K562 (cell line): Measurements from ENCODE around the gene SNAI1. TPM values are rescaled to one million over a fixed set of nuclear protein-coding genes. Genes with fewer than 3 reads are reported as not detected.

Experiments
- ATAC-seq: fragments of 200-7000 bp; cut with Tn5 transposase; 3 replicates; pipeline ENCODE4 v1.9.1; 2020; ENCODE audit warnings: moderate library complexity
- BruUV-seq: library from RNA; stranded (reverse); fragments of 400-500 nt; replicated peaks from 2 replicates; lab custom pipeline; 2021; lab: Mats Ljungman, UMichigan
- CTCF ChIA-PET: fragments of 300-600 bp; formaldehyde crosslinking; extraction: SDS; loops from one replicate; lab custom pipeline; 2021; ENCODE audit warnings: low intra/inter-chr PET ratio; lab: Yijun Ruan, JAX
- POLR2A ChIA-PET: fragments of 300-600, 350-650 bp; sonication (Branson Sonifier 250); formaldehyde crosslinking; extraction: SDS; loops from one replicate; lab custom pipeline; 2021; ENCODE audit warnings: antibody characterized with exemption, inconsistent platforms; lab: Yijun Ruan, JAX
- DNase-seq, 4 experiments: peaks; one replicate each; pipeline versions ENCODE4 v3.0.0 to v3.0.0-alpha.2; 2011 to 2018; ENCODE audit warnings: low spot score in 3 of 4, mixed read lengths in 3 of 4; ENCODE audit errors: extremely low read depth in 1 of 4
- FAIRE-seq: peaks from 2 replicates; lab custom pipeline; 2011; peaks lifted over from hg19 to GRCh38; lab: Jason Lieb, UNC
- H2AFZ ChIP-seq: 2 replicates; pipeline ENCODE4 v1.6.0; 2011; ENCODE audit warnings: low read depth, low read length, control low read depth, inconsistent platforms
- H3K27ac ChIP-seq: fragments of 200-600 bp; 3 replicates; pipeline ENCODE4 v1.8.0; 2011; ENCODE audit warnings: low read depth, mild to moderate bottlenecking, control low read depth, inconsistent platforms, low read length, moderate library complexity, mixed read lengths; ENCODE audit errors: extremely low read depth
- H3K27me3 ChIP-seq, 2 experiments: fragments of 300-600 bp in 1 of 2; 2 replicates in 1 of 2; 3 replicates in 1 of 2; pipeline versions ENCODE4 v1.6.0 to v1.8.0; 2011; ENCODE audit warnings: inconsistent platforms in 2 of 2, low read length in 2 of 2, mild to moderate bottlenecking in 1 of 2, mixed read lengths in 1 of 2, moderate library complexity in 1 of 2; ENCODE audit not compliant: control insufficient read depth in 2 of 2, insufficient read depth in 2 of 2
- H3K36me3 ChIP-seq: fragments of 300-600 bp; 3 replicates; pipeline ENCODE4 v1.8.0; 2011; ENCODE audit warnings: mild to moderate bottlenecking, low read length, inconsistent platforms; ENCODE audit not compliant: control insufficient read depth, insufficient read depth
- H3K4me1 ChIP-seq, 2 experiments: fragments of 200-600 bp in 1 of 2; replicated peaks in 1 of 2; 2 replicates in 1 of 2; 3 replicates in 1 of 2; pipeline versions ENCODE4 v1.5.1 to v1.8.0; 2011; ENCODE audit warnings: inconsistent platforms in 2 of 2, low read length in 2 of 2, mild to moderate bottlenecking in 1 of 2, mixed read lengths in 1 of 2, moderate library complexity in 1 of 2; ENCODE audit not compliant: control insufficient read depth in 2 of 2, insufficient read depth in 2 of 2
- H3K4me2 ChIP-seq: 2 replicates; pipeline ENCODE4 v1.6.1; 2011; ENCODE audit warnings: low read length, control low read depth, inconsistent platforms, mixed read lengths; ENCODE audit not compliant: insufficient read depth
- H3K4me3 ChIP-seq: fragments of 200-600 bp; sonication (generic), shearing (Covaris generic); 2 replicates; pipeline ENCODE4 v1.5.1; 2016; ENCODE audit warnings: control low read depth, inconsistent platforms
- H3K79me2 ChIP-seq: fragments of 200-600 bp; 3 replicates; pipeline ENCODE4 v1.8.0; 2011; ENCODE audit warnings: low read length, inconsistent platforms; ENCODE audit not compliant: control insufficient read depth, insufficient read depth
- H3K9ac ChIP-seq, 2 experiments: 2 replicates each; pipeline versions ENCODE4 v1.6.0 to v1.6.1; 2011; ENCODE audit warnings: low read depth in 2 of 2, low read length in 2 of 2, control low read depth in 1 of 2, inconsistent platforms in 1 of 2, mild to moderate bottlenecking in 1 of 2, mixed read lengths in 1 of 2; ENCODE audit not compliant: insufficient read depth in 1 of 2
- H3K9me1 ChIP-seq: one replicate; pipeline ENCODE4 v1.6.0; 2011; ENCODE audit warnings: inconsistent platforms, mild to moderate bottlenecking, low read length, moderate library complexity; ENCODE audit not compliant: control insufficient read depth, insufficient read depth
- H3K9me3 ChIP-seq: replicated peaks from 2 replicates; pipeline ENCODE4 v1.5.1; 2011; ENCODE audit warnings: low read depth, low read length, inconsistent platforms; ENCODE audit not compliant: control insufficient read depth, insufficient read depth
- H4K20me1 ChIP-seq: replicated peaks from 2 replicates; pipeline ENCODE4 v1.6.1; 2011; ENCODE audit warnings: low read length, inconsistent platforms, mixed read lengths; ENCODE audit not compliant: control insufficient read depth, insufficient read depth
- MYBL2 ChIP-seq, 2 experiments: fragments of 450-650 bp in 1 of 2; sonication (generic) in 1 of 2; formaldehyde crosslinking in 1 of 2; IDR thresholded peaks; 2 replicates each; pipeline versions ENCODE4 v1.6.1 to v1.8.1; 2017 to 2022; ENCODE audit warnings: borderline replicate concordance in 1 of 2, inconsistent platforms in 1 of 2, low read depth in 1 of 2, mild to moderate bottlenecking in 1 of 2, missing genetic modification reagents in 1 of 2, moderate library complexity in 1 of 2
- PHTF2 ChIP-seq: fragments of 250-450 bp; sonication (Bioruptor Pico); IDR thresholded peaks from 2 replicates; pipeline ENCODE4 v1.5.0; 2021; ENCODE audit warnings: mild to moderate bottlenecking
- SMARCB1 ChIP-seq: IDR thresholded peaks from 2 replicates; pipeline ENCODE4 v1.6.1; 2011; ENCODE audit warnings: improper control_type of control experiment, low read depth; ENCODE audit not compliant: insufficient read length
- ZNF184 ChIP-seq: sonication (generic); formaldehyde crosslinking; IDR thresholded peaks from 2 replicates; pipeline ENCODE4 v1.5.0; 2020; ENCODE audit warnings: missing genetic modification reagents
- ZNF384 ChIP-seq: IDR thresholded peaks from 2 replicates; pipeline ENCODE4 v1.6.1; 2012; ENCODE audit warnings: low read depth, low read length, improper control_type of control experiment
- WGBS: fragments of 100-300 bp; shearing (Covaris generic); methylation state at CpG from one replicate; pipeline ENCODE4 v1.1.6; 2016; ENCODE audit warnings: low coverage, mixed read lengths; ENCODE audit not compliant: insufficient coverage; ENCODE audit errors: missing lambda C conversion rate; 5-methylcytosine and 5-hydroxymethylcytosine counted together
- in situ Hi-C: fragments of 300-500 bp; cut with MboI; formaldehyde crosslinking; loops from 4 replicates; pipeline ENCODE4 v1.15.0; 2018; ENCODE audit warnings: inconsistent platforms, mixed read lengths
- intact Hi-C: fragments of 100-400 bp; cut with micrococcal nuclease; formaldehyde crosslinking; loops from 2 replicates; pipeline ENCODE4 v1.14.2; 2022
- polyA plus RNA-seq, 8 experiments: library from polyadenylated mRNA; depleted of rRNA in 4 of 8; stranded (reverse) in 5 of 8; unstranded in 3 of 8; fragments of >200 nt; fragmentation: Nextera tagmentation in 2 of 8; fragmentation: Illumina TruSeq in 1 of 8; extraction: Ambion mirVana in 2 of 8; extraction: Trizol in 1 of 8; gene quantifications; 2 replicates each; pipeline versions ENCODE4 v1.2.1 to v1.2.3, GENCODE V29; 2011 to 2014; ENCODE audit warnings: inconsistent platforms in 1 of 8, missing spikeins in 1 of 8
- total RNA-seq, 7 experiments: library from RNA; depleted of rRNA in 6 of 7; stranded (reverse); fragments of >200 nt in 6 of 7; fragmentation: Illumina TruSeq in 2 of 7; extraction: Trizol in 2 of 7; gene quantifications; 2 replicates each; pipeline versions ENCODE4 v1.2.1 to v1.2.3, GENCODE V29; 2011 to 2021; ENCODE audit warnings: low replicate concordance in 1 of 7
- TF ChIP-seq, protein P1 (sequence below): fragments of 450-650 bp; IDR thresholded peaks from 2 replicates; pipeline ENCODE4 v1.6.1; 2017; ENCODE audit warnings: mild to moderate bottlenecking, moderate library complexity

SNAI1 gene
- total and polyA plus RNA-seq, 9 of the 15 experiments (the other 6 are each of a cell fraction or from before 2014, with no cell fraction given): 0.32 to 11.6 (median 2.0) TPM

DNA sequence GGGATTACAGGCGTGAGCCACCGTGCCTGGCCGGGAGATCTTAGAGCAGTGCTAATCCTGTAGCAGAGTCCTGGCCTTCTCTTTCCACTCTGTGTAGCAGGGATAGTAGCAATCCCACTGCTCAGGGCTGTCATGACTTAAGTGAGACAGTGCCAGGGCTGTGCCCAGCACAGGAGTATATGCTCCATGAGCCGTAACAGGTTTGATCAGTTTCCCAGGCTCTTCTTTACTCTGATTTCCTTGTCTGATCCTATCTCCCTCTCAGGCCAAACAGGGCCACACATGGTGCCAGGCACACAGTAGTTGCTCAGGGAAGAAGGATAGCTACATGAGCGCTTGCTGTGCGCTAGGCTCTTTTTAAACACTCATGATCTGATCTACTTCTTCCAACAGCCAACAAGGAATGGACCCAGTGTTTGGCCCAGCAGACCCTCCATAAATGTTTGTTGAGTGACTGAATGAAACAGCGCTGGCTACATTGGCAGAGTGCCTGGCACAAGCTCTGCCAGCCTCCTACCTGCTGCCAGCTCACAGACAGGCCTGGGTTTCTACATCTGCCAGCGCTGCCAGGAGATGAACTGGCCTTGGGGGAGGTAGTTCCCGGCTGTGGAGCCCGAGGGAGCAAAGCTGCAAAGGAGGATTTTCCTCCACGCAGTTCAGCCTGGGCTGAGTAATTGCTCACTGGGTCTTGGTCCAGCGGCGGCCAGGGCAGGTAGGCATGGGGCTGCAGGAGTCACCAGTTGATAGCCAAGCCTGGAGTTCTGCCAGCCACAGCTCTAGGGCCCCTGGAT is 36.9 kb downstream of the SNAI1 start:
- in situ Hi-C loops: no loop called here
- Histone ChIP-seq H3K4me3 (no peak overlapping the region), H3K9me3 (no peaks in the 10 kb centered on the region), H4K20me1 (no peaks in the 10 kb centered on the region), H3K27me3 (no peaks in the 10 kb centered on the region), H3K9me1 (no peaks in the 10 kb centered on the region), H3K79me2 (no peaks in the 10 kb centered on the region; the same call in 2 of the 3 replicates), H3K9ac (peak overlapping the region in 1 of 2 experiments; percentile 4; a peak in 2 of 4 replicates), H3K36me3 (no peaks in the 10 kb centered on the region), H3K4me1 (peaks cover 14 to 17% of the 10 kb centered on the region in 2 experiments; a peak in 4 of 5 replicates), H3K27ac (no peak overlapping the region), H2AFZ (no peak overlapping the region), H3K4me2 (no peak overlapping the region)
- intact Hi-C loops: no loop called here
- 65% methylated on average over 13 of the region's 13 CpGs for WGBS
- ChIA-PET CTCF (no interaction called here), POLR2A (interaction anchor here (0.5 to 1.5 kb wide), 5 partner anchors 9 to 327 kb away, joined by 3 to 9 read pairs (median 3); no protein-coding TSS in a partner anchor)
- BruUV-seq: no TSS peak
- DNase-seq: no peak
- no peak for ATAC-seq
- TF ChIP-seq, protein P1, sequence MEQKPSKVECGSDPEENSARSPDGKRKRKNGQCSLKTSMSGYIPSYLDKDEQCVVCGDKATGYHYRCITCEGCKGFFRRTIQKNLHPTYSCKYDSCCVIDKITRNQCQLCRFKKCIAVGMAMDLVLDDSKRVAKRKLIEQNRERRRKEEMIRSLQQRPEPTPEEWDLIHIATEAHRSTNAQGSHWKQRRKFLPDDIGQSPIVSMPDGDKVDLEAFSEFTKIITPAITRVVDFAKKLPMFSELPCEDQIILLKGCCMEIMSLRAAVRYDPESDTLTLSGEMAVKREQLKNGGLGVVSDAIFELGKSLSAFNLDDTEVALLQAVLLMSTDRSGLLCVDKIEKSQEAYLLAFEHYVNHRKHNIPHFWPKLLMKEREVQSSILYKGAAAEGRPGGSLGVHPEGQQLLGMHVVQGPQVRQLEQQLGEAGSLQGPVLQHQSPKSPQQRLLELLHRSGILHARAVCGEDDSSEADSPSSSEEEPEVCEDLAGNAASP: no peak
- TF ChIP-seq ZNF184 (CRISPR knock-in tag): no peak
- TF ChIP-seq SMARCB1: no peak
- TF ChIP-seq ZNF384: no peak
- TF ChIP-seq MYBL2 (IDR thresholded peaks at IDR 0.05; ENCODE audit: low read depth): no peak
- no peak for TF ChIP-seq MYBL2 (CRISPR knock-in tag; IDR thresholded peaks at IDR 0.05; ENCODE audit: borderline replicate concordance)
- no peak for TF ChIP-seq PHTF2 (CRISPR knock-in tag)
- no peak for FAIRE-seq
